SIG-M5 (cell line): ENCODE data around the gene NME3.
"Not testable (repeated sequence)": the region's sequence is repeated elsewhere in the genome, so short reads cannot be mapped to it uniquely, and the experiment has no call there.

Experiments
- DNase-seq: peaks from one replicate; lab custom pipeline; 2025; lab: John Stamatoyannopoulos, UW

The NME3 gene

GRCh38 chr16:1747934-1748333, 23.4 kb downstream of the NME3 start:
- no peak for DNase-seq

GRCh38 chr16:1746693-1747195, 24.6 kb downstream of the NME3 start:
- DNase-seq, result no peak

- no peak for DNase-seq
These were observed 25.2 kb downstream of the NME3 start for GRCh38 chr16:1745900-1746692.

GRCh38 chr16:1745181-1745899, 26.0 kb downstream of the NME3 start:
- DNase-seq, result no peak

- no peak for DNase-seq
These were observed 27.0 kb downstream of the NME3 start for GRCh38 chr16:1744338-1744840.

GRCh38 chr16:1743376-1744337, 27.7 kb downstream of the NME3 start:
- DNase-seq, result no peak

- DNase-seq, result no peak
These were observed 29.7 kb downstream of the NME3 start for GRCh38 chr16:1741553-1742165.

- no peak for DNase-seq
These were observed 30.4 kb downstream of the NME3 start for GRCh38 chr16:1740781-1741490.

GRCh38 chr16:1740234-1740633, 31.1 kb downstream of the NME3 start:
- DNase-seq, result no peak

- no peak for DNase-seq
These were observed 36.5 kb downstream of the NME3 start for GRCh38 chr16:1734816-1735215.

GRCh38 chr16:1734123-1734522, 37.2 kb downstream of the NME3 start:
- DNase-seq, result no peak

GRCh38 chr16:1732551-1732987, 38.8 kb downstream of the NME3 start:
- DNase-seq, result not testable (repeated sequence)

GRCh38 chr16:1732071-1732470, 39.3 kb downstream of the NME3 start:
- no peak for DNase-seq

GRCh38 chr16:1731603-1732002, 39.7 kb downstream of the NME3 start:
- no peak for DNase-seq

- no peak for DNase-seq
These were observed 40.3 kb downstream of the NME3 start for GRCh38 chr16:1731073-1731472.

GRCh38 chr16:1729445-1729844, 41.9 kb downstream of the NME3 start:
- DNase-seq, result no peak

GRCh38 chr16:1729026-1729425, 42.3 kb downstream of the NME3 start:
- no peak for DNase-seq

- DNase-seq, result no peak
These were observed 43.4 kb downstream of the NME3 start for GRCh38 chr16:1727651-1728624.

GRCh38 chr16:1726661-1727502, 44.5 kb downstream of the NME3 start:
- no peak for DNase-seq
